Hindlimb muscle (tissue), 1 donor: ENCODE data around the gene LAMA4. TPM values are rescaled to one million over a fixed set of nuclear protein-coding genes. Genes with fewer than 3 reads are reported as not detected.
"Not testable (repeated sequence)": the region's sequence is repeated elsewhere in the genome, so short reads cannot be mapped to it uniquely, and the experiment has no call there.

Experiments
- DNase-seq: peaks from one replicate; pipeline ENCODE4 v3.0.0-alpha.2; 2013
- polyA plus RNA-seq: library from polyadenylated mRNA; unstranded; fragments of 120-200 nt; gene quantifications from one replicate; pipeline ENCODE4 v1.2.1, GENCODE V29; 2013; ENCODE audit not compliant: insufficient read length

Gene LAMA4
- polyA plus RNA-seq, 1 donor = 157 TPM

DNA sequence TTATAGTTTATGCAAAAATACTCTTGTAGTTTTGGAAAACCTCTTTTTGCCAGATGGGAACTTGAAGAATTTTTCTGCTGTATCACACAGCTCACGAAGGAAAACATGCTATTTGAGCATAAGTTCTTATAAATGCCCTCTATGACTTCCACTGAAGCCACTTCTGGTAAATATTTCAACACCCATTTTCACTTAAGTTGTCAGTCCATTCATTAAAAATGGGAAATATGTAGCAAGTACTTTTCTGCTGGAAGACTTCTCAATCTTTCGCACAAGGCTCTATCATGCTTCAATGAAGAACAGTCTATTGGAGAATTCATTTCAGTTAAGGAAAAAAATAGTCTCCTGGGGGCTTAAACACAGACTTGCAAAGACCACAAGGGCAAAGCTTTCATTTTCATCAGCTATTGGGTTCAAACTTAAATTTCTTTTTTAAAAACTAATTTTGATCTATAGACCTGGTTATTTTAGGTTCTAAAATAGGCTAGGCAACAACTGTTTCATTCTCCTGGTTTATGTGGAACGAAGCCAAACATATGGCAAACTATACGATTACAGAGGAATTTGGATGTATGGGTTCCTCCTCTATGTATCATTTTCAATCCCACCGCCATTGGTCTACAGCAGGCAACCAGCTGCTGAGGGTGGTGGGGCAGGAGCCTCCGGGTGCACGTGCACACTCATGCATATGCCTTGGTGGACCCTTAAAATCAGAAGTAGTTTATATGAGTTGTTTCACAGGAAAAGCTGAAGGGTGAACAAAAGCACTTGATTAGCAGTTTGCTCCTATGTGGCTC, 38.7 kb downstream of the LAMA4 start:
- DNase-seq = no peak

- no peak for DNase-seq
Measured at GRCh38 chr6:112214739-112215269, 39.6 kb downstream of the LAMA4 start.

DNA sequence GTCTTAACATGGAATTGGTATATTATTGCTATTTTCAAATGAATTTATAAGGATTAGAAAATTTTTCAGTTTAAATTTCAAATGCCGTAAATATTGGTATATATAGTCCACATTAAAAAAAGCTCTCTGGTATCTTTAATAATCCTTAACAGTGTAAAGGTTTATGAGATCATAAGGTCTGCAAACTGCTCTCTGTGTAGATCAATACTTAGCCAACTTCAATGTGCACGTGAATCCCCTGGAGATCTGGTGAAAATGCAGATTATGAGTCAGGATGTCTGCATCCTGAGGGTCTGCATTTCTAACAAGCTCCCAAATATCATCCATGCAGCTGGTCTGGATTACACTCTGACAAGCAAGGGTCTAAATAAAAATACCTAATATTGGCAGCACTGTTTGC, 43.5 kb downstream of the LAMA4 start:
- DNase-seq = no peak

DNA sequence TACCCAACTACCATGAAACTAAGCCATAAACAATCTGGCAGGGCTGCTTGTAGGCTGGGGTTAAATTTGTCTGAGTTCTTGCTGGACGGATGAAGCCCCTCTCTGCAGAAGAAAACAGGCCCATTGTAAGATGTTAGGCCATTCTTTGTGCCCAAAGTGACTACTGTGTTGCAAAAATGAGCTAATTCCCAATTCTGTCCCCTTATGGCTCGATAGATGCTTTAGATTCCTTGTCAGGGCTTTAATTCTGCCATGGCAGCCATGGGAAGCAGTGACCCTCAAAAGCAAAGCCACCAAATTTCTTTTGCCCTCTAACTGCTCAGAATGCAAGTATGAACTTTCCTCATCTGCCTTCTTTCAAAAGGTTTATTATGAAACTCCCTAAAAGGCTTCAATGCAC, 45.2 kb downstream of the LAMA4 start:
- DNase-seq = no peak

- DNase-seq = no peak
Measured at GRCh38 chr6:112207776-112208175, 46.6 kb downstream of the LAMA4 start.

- DNase-seq = no peak
Measured at GRCh38 chr6:112207131-112207530, 47.2 kb downstream of the LAMA4 start.

- no peak for DNase-seq
Measured at GRCh38 chr6:112206110-112206458, 48.3 kb downstream of the LAMA4 start.

DNA sequence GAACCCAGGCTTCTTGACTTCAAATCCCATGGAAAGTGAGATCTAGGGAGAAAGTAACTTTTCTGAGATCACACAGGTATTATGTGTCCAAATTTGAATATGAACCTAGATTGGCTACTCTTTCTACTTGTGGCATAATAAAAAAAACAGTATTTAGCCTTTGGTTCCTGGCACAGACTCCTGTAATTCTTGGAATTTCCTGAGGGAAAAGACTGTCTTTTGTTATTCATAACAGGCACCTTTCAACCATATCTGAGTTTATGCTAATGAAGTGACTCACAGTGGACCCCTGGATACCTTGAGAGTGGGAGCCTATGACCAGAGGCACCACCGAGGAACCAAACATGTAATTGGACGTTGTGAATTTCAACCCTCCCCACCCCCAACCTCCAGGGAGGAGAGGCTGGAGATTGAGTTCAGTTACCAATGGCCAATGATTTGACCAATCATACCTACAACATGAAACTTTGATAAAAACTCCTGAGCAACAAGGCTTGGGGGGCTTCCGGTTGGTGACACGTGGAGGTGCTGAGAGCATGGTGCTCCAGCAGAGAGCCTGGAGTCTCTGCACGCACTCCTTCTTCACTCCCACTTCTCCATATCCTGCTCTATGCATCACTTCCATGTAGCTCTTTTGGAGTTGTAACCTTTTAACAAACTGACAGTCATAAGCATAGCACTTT, 48.8 kb downstream of the LAMA4 start:
- DNase-seq = no peak

DNA sequence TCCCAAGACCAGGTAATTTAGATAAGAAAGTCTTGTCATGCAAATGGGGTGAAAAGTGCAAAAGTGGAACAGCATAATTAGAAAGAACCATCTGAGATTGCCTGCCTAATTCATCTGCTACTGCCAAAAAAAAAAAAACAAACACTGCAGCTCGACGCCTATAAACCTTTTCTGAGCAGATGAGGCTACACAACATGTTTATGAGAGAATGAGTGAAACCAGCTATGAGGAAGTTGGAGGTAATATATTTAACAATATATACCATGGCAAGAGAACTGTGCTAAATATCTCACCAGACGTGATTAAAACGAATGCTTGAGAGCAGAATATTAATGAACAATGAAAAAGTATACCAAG, 50.0 kb downstream of the LAMA4 start:
- DNase-seq = no peak

DNA sequence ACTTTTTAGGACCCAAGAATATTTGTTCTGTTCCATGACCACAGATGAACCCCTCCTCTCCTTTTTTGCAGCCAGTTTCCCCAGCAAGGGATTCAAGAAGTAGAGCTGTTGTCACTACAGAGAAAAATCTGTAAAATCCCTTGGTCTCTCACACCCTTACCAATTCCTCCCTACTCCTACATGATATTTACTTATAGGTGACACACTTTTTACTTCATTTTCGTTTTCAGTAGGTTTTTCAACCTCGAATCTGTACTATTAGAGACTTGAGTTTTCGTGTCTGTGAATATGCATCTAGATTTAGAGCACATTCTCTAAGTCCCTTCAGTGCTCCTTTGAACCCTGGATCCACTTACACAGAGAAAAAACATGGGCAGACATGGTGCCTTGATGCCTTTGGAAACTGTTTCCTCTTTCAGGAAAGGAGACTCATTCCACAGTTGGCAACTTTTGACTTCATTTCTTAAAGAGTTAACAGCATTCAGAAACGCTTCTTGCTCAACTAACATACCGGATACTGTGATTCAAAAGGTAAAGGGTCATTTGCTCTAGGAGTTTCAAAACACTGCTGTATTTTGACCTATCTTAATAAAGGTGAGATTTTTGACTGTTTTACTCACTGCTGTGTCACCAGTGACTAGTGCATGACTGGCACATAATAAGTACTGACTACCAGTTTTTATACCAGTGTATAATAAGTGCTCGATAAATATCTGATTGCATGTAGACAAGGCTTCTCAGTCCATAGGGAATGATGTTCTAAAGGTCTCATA, 50.6 kb downstream of the LAMA4 start:
- DNase-seq = no peak

GRCh38 chr6:112202639-112203341, 51.6 kb downstream of the LAMA4 start:
- DNase-seq = no peak

DNA sequence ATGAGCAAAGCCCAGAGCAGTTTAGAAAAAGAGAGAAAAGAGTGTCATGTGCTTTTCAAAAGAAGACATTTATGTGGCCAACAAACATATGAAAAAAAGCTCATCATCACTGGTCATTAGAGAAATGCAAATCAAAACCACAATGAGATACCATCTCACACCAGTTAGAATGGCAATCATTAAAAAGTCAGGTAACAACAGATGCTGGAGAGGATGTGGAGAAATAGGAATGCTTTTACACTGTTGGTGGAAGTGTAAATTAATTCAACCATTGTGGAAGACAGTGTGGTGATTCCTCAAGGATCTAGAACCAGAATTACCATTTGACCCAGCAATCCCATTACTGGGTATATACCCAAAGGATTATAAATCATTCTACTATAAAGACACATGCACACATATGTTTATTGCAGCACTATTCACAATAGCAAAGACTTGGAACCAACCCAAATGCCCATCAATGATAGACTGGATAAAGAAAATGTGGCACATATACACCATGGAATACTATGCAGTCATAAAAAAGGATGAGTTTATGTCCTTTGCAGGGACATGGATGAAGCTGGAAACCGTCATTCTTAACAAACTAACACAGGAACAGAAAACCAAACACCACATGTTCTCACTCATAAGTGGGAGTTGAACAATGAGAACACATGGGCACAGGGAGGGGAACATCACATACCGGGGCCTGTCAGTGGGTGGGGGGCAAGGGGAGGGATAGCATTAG, 54.0 kb downstream of the LAMA4 start:
- DNase-seq = not testable (repeated sequence)

DNA sequence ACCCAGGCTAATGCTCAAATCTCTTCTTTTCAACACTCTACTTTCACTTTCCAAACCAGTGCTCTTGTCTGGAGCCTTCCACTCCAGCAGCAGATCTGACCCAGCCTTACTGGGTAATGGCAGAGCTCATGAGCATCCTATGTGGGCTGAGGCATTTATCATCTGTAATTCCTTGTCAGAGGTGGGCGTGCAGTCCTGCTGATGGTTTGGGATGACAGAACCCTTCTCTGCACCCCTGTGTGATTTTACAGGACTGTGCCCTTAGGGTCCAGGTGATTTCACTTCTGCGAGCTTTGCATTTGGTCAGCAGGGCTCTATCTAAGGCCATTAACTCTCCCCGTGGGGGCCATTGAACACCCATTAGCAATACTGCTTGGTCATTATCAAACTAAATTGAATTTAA, 55.4 kb downstream of the LAMA4 start:
- no peak for DNase-seq

DNA sequence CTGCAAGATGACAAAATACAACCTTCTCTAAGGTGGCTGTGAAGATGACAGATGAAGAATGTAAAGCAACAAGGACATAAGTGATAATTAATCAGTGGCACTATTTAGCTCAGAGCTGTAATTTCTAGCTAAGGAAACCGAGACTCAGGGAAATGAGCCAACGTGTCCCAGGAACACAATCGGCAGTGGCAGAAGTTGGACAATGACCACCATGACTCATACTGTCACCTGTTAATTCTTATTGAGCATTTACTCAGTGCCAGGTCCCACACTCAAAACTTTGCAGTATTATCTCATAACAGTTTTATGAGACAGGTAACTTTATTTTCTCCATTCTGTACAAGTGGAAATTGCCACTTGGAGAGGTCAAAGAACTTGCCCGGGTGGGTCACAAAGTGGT, 55.8 kb downstream of the LAMA4 start:
- no peak for DNase-seq

GRCh38 chr6:112197636-112198035, 56.7 kb downstream of the LAMA4 start:
- DNase-seq = no peak

- no peak for DNase-seq
Measured at GRCh38 chr6:112196306-112196705, 58.1 kb downstream of the LAMA4 start.

GRCh38 chr6:112195166-112195565, 59.2 kb downstream of the LAMA4 start:
- DNase-seq = no peak

DNA sequence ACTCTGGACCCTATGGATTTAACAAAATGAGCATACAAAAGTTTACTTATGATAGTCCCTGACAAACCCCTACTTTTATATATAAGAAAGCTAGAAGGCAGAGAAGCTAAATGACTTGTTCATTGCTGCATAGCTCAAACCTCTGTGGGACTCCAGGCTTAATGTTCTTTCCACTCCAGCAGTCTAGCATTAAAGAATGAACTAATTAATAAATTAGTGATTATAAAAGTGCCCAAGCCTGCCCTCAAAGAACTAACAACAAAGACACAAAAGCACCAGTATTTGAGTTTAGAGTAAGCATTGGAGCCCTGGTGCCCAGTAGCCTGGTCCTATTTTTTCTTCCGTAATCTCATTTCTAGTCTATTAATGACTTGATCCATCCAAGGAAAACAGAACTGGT, 59.9 kb downstream of the LAMA4 start:
- no peak for DNase-seq

DNA sequence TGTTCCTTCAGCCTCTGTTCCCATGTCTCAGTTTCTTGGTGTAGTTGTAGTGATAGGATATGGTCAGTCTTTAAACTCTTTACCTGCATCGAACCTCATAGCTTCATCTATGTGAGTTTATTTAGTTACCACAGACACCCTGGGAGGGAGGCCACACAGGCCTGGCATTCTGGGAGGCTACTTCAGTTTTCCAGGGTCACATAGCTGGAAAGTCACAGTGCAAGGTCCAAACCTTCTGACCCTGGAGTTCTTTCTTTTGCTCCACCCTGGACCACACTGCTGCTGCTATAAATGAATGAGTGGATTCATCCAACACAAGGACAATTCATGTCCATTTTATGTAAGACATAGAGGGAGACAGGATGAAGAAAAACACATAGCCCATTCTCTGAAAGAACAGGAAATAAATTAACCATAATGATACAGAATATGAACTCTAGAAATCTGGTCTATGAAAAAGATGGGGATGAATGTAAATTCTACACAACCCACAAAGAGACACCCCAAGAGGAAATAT, 60.8 kb downstream of the LAMA4 start:
- no peak for DNase-seq

GRCh38 chr6:112193117-112193516, 61.2 kb downstream of the LAMA4 start:
- no peak for DNase-seq

GRCh38 chr6:112191509-112192020, 62.8 kb downstream of the LAMA4 start:
- DNase-seq = no peak

DNA sequence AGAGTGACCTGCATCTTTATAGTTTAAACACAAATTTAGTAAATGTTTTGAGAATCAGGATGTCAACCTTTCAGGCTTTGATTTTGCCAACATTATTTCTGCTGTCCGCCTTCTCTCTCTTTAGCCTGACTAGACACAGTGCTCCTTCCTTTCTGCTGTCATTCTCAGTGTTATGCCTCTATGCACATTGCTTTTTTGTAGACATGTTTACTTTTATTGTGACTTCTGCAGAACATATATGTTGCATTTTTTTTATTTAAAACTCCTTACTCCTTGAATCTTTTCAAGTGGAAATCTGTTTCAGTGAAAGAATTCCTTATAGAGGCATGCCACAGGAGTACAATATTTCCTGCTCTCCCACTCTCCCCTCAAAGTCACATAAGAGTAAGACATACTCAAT, 64.2 kb downstream of the LAMA4 start:
- DNase-seq = no peak
